Measurements from ENCODE around the gene FBXW5.

Gene FBXW5

GRCh38 chr9:136985853-136986252 lies 41.3 kb upstream of the FBXW5 start:
- no peak for DNase-seq (ENCODE audit: low read depth)
- no peak overlapping the region for H3K4me3 ChIP-seq (ENCODE audit: control insufficient read depth, low read depth, low read length)
- no peak for TF ChIP-seq CTCF (IDR thresholded peaks at IDR 0.05; ENCODE audit: control insufficient read depth, insufficient read depth, low read depth, low read length, missing control alignments)

- H3K4me3 ChIP-seq (ENCODE audit: control insufficient read depth, low read depth, low read length) = no peak overlapping the region
- no peak for DNase-seq (ENCODE audit: low read depth)
- no peak for TF ChIP-seq CTCF (IDR thresholded peaks at IDR 0.05; ENCODE audit: control insufficient read depth, insufficient read depth, low read depth, low read length, missing control alignments)
These were observed 40.6 kb upstream of the FBXW5 start for GRCh38 chr9:136985027-136985602.

- TF ChIP-seq CTCF (IDR thresholded peaks at IDR 0.05; ENCODE audit: control insufficient read depth, insufficient read depth, low read depth, low read length, missing control alignments) = no peak
- H3K4me3 ChIP-seq (ENCODE audit: control insufficient read depth, low read depth, low read length) = no peak overlapping the region
- DNase-seq (ENCODE audit: low read depth) = no peak
These were observed 40.0 kb upstream of the FBXW5 start for GRCh38 chr9:136984464-136985026.

- DNase-seq (ENCODE audit: low read depth) = no peak
- H3K4me3 ChIP-seq (ENCODE audit: control insufficient read depth, low read depth, low read length) = no peak overlapping the region
- no peak for TF ChIP-seq CTCF (IDR thresholded peaks at IDR 0.05; ENCODE audit: control insufficient read depth, insufficient read depth, low read depth, low read length, missing control alignments)
These were observed 39.2 kb upstream of the FBXW5 start for GRCh38 chr9:136983656-136984314.

GRCh38 chr9:136983167-136983566 lies 38.6 kb upstream of the FBXW5 start:
- no peak overlapping the region for H3K4me3 ChIP-seq (ENCODE audit: control insufficient read depth, low read depth, low read length)
- no peak for DNase-seq (ENCODE audit: low read depth)
- no peak for TF ChIP-seq CTCF (IDR thresholded peaks at IDR 0.05; ENCODE audit: control insufficient read depth, insufficient read depth, low read depth, low read length, missing control alignments)

- no peak for TF ChIP-seq CTCF (IDR thresholded peaks at IDR 0.05; ENCODE audit: control insufficient read depth, insufficient read depth, low read depth, low read length, missing control alignments)
- no peak within 1 kb of the TSS for H3K4me3 ChIP-seq (ENCODE audit: control insufficient read depth, low read depth, low read length)
- DNase-seq (ENCODE audit: low read depth) = no peak
These were observed 37.9 kb upstream of the FBXW5 start, which contains the start of gene LCNL1 for GRCh38 chr9:136982232-136983051. Gene LCNL1 (plus strand): TSS chr9:136982993. CDS start chr9:136983587, 594 bp downstream.
